Ovary (tissue), 3 donors: Measurements from ENCODE around the gene STT3A.

Experiments used
- CTCF ChIP-seq, 3 donors: fragments of 450-650 bp in 2 of 3; fragments of 200-600 bp in 1 of 3; IDR thresholded peaks; one replicate each; pipeline versions ENCODE4 v1.5.1 to v1.8.0; 2016 to 2022; ENCODE audit warnings: antibody characterized with exemption in 3 of 3, mild to moderate bottlenecking in 1 of 3
- EP300 ChIP-seq: sonication (generic); formaldehyde crosslinking; IDR thresholded peaks from one replicate; pipeline ENCODE4 v1.6.1; 2017; ENCODE audit warnings: antibody characterized with exemption
- POLR2A ChIP-seq: fragments of 450-650 bp; IDR thresholded peaks from one replicate; pipeline ENCODE4 v1.6.1; 2017; ENCODE audit warnings: antibody characterized with exemption, mild to moderate bottlenecking, moderate library complexity
- donor health status: DM: no; HTN: no; CAD: no.

- TF ChIP-seq CTCF (IDR thresholded peaks at IDR 0.05) (no peak), POLR2A (no peak), EP300 (no peak)
Observed at GRCh38 chr11:125637840-125638239, 45.2 kb downstream of the STT3A start.
